GM19468 (cell line): ENCODE results near the gene FMR1NB.
A peak's percentile ranks its signal among the peaks of the same experiment; 100 is the strongest.

Experiments
- ATAC-seq: cut with Tn5 transposase; IDR thresholded peaks from one replicate; pipeline ENCODE4 v1.9.1; 2021; ENCODE audit warnings: mild to moderate bottlenecking, moderate library complexity, moderate number of reproducible peaks; ENCODE audit not compliant: unreplicated experiment; ENCODE audit errors: extremely low read depth

Gene FMR1NB

GRCh38 chrX:148069759-148070503 is 88.8 kb downstream of the FMR1NB start:
- peak; percentile 73 for ATAC-seq

DNA sequence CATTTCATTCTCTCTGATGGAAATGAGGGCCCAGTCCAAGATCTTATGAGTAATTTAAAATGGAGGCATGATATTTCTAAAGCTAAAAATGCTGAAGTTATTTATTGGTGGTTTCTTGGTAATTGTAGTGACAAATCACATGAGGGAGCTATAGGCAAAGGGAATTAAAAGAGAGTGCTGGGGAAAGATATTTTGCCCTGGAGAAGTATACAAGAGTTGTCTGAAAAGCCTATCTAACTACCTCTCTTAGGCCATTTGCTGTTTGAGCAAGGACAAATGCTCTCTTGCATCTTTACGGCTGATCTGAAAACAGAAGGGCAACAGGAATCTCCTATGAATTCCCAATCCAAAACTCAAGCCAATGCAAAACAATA is 89.4 kb downstream of the FMR1NB start:
- no peak for ATAC-seq
